Fibroblast of mammary gland (primary cell): ENCODE results near the gene ZNF341.

Experiments used
- DNase-seq: peaks from one replicate; pipeline ENCODE4 v3.0.0-alpha.2; 2010; ENCODE audit warnings: low read depth
- H3K4me3 ChIP-seq: 2 replicates; pipeline ENCODE4 v1.5.1; 2011; ENCODE audit warnings: low read depth, mild to moderate bottlenecking, low read length, moderate library complexity; ENCODE audit not compliant: control insufficient read depth
- CTCF ChIP-seq: conservative IDR thresholded peaks from 2 replicates; pipeline ENCODE4 v1.5.1; 2011; ENCODE audit warnings: low read depth, low read length, inconsistent platforms; ENCODE audit not compliant: control insufficient read depth, insufficient read depth

The ZNF341 gene

GRCh38 chr20:33769043-33769442 is 37.2 kb downstream of the ZNF341 start:
- no peak for TF ChIP-seq CTCF
- no peak overlapping the region for H3K4me3 ChIP-seq
- DNase-seq = no peak

DNA sequence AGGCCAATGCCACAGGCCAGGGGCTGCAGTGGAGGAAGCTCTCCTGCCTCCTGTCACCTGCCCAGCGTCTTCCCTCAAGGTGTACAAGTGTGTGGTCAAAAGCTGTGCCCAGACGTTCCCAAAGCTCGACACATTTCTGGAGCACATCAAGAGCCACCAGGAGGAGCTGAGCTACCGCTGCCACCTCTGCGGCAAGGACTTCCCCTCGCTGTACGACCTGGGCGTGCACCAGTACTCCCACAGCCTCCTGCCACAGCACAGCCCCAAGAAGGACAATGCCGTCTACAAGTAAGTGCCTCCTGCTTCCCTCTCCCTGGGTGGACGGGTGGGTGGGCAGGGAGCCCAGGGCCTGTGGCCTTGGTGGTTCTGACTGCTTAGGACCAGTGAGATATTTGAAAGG is 38.2 kb downstream of the ZNF341 start:
- DNase-seq = no peak

GRCh38 chr20:33771938-33772337 is 40.1 kb downstream of the ZNF341 start:
- peak; percentile 10 for DNase-seq
- no peak overlapping the region for H3K4me3 ChIP-seq
- no peak for TF ChIP-seq CTCF

More for the DNA sequence above, 38.2 kb downstream of the ZNF341 start:
- TF ChIP-seq CTCF = no peak
- no peak overlapping the region for H3K4me3 ChIP-seq

DNA sequence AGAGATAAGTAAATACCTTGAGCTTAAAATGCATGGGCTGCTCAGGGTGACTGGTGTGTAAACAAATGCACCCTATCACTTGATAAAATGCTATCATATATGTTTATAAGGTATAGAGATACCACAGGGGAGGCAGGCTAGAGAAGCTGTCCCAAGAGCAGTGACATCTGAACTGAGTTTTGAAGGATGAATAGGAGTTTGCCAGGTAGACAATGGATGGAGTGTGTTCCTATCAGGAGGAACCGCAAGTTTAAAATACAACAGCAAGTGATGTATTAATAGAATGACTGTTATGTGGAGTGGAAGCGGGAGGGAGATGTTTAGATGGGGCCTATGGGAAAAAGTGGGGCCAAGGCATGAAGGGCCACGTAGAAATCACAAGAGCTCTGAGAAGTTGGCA is 40.6 kb downstream of the ZNF341 start:
- no peak for DNase-seq
- no peak overlapping the region for H3K4me3 ChIP-seq
- TF ChIP-seq CTCF = no peak

GRCh38 chr20:33773412-33774089 is 41.8 kb downstream of the ZNF341 start:
- H3K4me3 ChIP-seq = no peak overlapping the region
- DNase-seq = no peak
- TF ChIP-seq CTCF = no peak

- no peak overlapping the region for H3K4me3 ChIP-seq
- DNase-seq = no peak
- TF ChIP-seq CTCF = no peak
These were observed 46.0 kb downstream of the ZNF341 start for GRCh38 chr20:33777816-33778215.

DNA sequence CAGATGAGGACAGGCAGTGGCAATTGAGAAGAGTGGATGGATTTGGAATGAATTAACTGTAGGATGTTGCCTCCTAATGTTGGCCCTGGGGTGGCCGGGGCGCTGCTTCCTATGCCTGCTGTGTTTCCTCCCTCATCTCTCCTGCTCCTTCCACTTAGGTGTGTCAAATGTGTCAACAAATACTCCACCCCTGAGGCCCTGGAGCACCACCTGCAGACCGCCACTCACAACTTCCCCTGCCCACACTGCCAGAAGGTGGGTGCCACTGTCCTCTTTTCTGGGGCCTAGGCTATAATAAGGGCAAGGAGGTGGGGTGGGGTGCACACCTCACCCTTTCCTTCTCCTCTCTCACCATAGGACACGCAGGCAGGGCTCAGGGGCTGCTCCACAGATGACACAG is 49.3 kb downstream of the ZNF341 start:
- no peak for DNase-seq
- TF ChIP-seq CTCF = no peak
- no peak overlapping the region for H3K4me3 ChIP-seq
